IMR-90 (cell line): Measurements from ENCODE around the gene ERC2. TPM values are rescaled to one million over a fixed set of nuclear protein-coding genes. Genes with fewer than 3 reads are reported as not detected.

ENCODE experiments used
- ATAC-seq: fragments of 200-7000 bp; cut with Tn5 transposase; 2 replicates; pipeline ENCODE4 v1.9.1; 2020; ENCODE audit warnings: low read depth, mild to moderate bottlenecking, moderate library complexity
- BruUV-seq: library from RNA; stranded (reverse); fragments of 400-500 nt; replicated peaks from 2 replicates; lab custom pipeline; 2021; lab: Mats Ljungman, UMichigan
- CTCF ChIA-PET: fragments of 300-600 bp; formaldehyde crosslinking; extraction: SDS; loops from one replicate; lab custom pipeline; 2021; ENCODE audit warnings: antibody characterized with exemption; lab: Yijun Ruan, JAX
- POLR2A ChIA-PET: fragments of 300-600 bp; sonication (Branson Sonifier 250); formaldehyde crosslinking; loops from one replicate; lab custom pipeline; 2022; ENCODE audit warnings: antibody characterized with exemption; ENCODE audit not compliant: unreplicated experiment; lab: Charles Lee
- DNase-seq: peaks from one replicate; pipeline ENCODE4 v3.0.0; 2013
- H2AFZ ChIP-seq: replicated peaks from 2 replicates; pipeline ENCODE3; 2013; ENCODE audit warnings: low read length, mild to moderate bottlenecking; ENCODE audit not compliant: poor library complexity
- H2AK5ac ChIP-seq: 2 replicates; pipeline ENCODE4 v1.6.1; 2013; ENCODE audit warnings: low read depth, low read length, inconsistent platforms
- H2AK9ac ChIP-seq: replicated peaks from 2 replicates; pipeline ENCODE3; 2013; ENCODE audit warnings: mild to moderate bottlenecking, low read depth, low read length, moderate library complexity; ENCODE audit not compliant: poor library complexity
- H2BK120ac ChIP-seq: 2 replicates; pipeline ENCODE4 v1.6.1; 2013; ENCODE audit warnings: low read depth, low read length, inconsistent platforms
- H2BK15ac ChIP-seq: 3 replicates; pipeline ENCODE4 v1.6.1; 2013; ENCODE audit warnings: low read depth, low read length, inconsistent platforms
- H2BK20ac ChIP-seq: 2 replicates; pipeline ENCODE4 v1.6.1; 2013; ENCODE audit warnings: low read depth, mild to moderate bottlenecking, inconsistent platforms, low read length, moderate library complexity
- H2BK5ac ChIP-seq: 2 replicates; pipeline ENCODE4 v1.6.1; 2013; ENCODE audit warnings: mild to moderate bottlenecking, low read depth, low read length, inconsistent platforms; ENCODE audit not compliant: poor library complexity, severe bottlenecking
- H3K14ac ChIP-seq: replicated peaks from 2 replicates; pipeline ENCODE4 v1.6.1; 2013; ENCODE audit warnings: low read depth, low read length, inconsistent platforms
- H3K18ac ChIP-seq: 2 replicates; pipeline ENCODE4 v1.6.1; 2013; ENCODE audit warnings: low read depth, low read length, control low read depth
- H3K23ac ChIP-seq: 2 replicates; pipeline ENCODE4 v1.6.1; 2013; ENCODE audit warnings: low read depth, low read length, inconsistent platforms
- H3K27ac ChIP-seq: 2 replicates; pipeline ENCODE4 v1.5.1; 2013; ENCODE audit warnings: mild to moderate bottlenecking, control low read depth, low read length; ENCODE audit not compliant: insufficient read depth
- H3K27me3 ChIP-seq: 2 replicates; pipeline ENCODE4 v1.6.1; 2013; ENCODE audit warnings: low read length; ENCODE audit not compliant: control insufficient read depth, insufficient read depth
- H3K36me3 ChIP-seq: 2 replicates; pipeline ENCODE4 v1.6.1; 2013; ENCODE audit warnings: low read length, mixed read lengths; ENCODE audit not compliant: control insufficient read depth, insufficient read depth
- H3K4ac ChIP-seq: 2 replicates; pipeline ENCODE4 v1.6.1; 2013; ENCODE audit warnings: low read depth, low read length, inconsistent platforms
- H3K4me1 ChIP-seq: 2 replicates; pipeline ENCODE4 v1.6.1; 2013; ENCODE audit warnings: low read length, mixed read lengths; ENCODE audit not compliant: control insufficient read depth, insufficient read depth
- H3K4me2 ChIP-seq: 2 replicates; pipeline ENCODE4 v1.6.1; 2013; ENCODE audit warnings: low read depth, mild to moderate bottlenecking, control low read depth, low read length, moderate library complexity
- H3K4me3 ChIP-seq: 2 replicates; pipeline ENCODE4 v1.5.1; 2013; ENCODE audit warnings: low read depth, mild to moderate bottlenecking, control low read depth, low read length, moderate library complexity; ENCODE audit not compliant: insufficient read depth
- H3K56ac ChIP-seq: 2 replicates; pipeline ENCODE4 v1.6.1; 2013; ENCODE audit warnings: low read length, inconsistent platforms; ENCODE audit not compliant: insufficient read depth; ENCODE audit errors: extremely low read depth
- H3K79me1 ChIP-seq, 2 experiments: 2 replicates each; pipeline ENCODE4 v1.6.1; 2013; ENCODE audit warnings: low read length in 2 of 2, inconsistent platforms in 1 of 2, low read depth in 1 of 2
- H3K9ac ChIP-seq: 2 replicates; pipeline ENCODE4 v1.6.1; 2013; ENCODE audit warnings: low read depth, low read length, control low read depth
- H3K9me1 ChIP-seq: 2 replicates; pipeline ENCODE4 v1.6.1; 2013; ENCODE audit warnings: low read length, inconsistent platforms; ENCODE audit not compliant: insufficient read depth
- H3K9me3 ChIP-seq: 2 replicates; pipeline ENCODE4 v1.6.1; 2013; ENCODE audit warnings: low read length; ENCODE audit not compliant: control insufficient read depth, insufficient read depth
- H4K20me1 ChIP-seq: 2 replicates; pipeline ENCODE4 v1.6.1; 2013; ENCODE audit warnings: low read length, inconsistent platforms; ENCODE audit not compliant: insufficient read depth
- H4K5ac ChIP-seq: 2 replicates; pipeline ENCODE4 v1.6.1; 2013; ENCODE audit warnings: mild to moderate bottlenecking, low read depth, low read length, control low read depth
- H4K8ac ChIP-seq, 2 experiments: 2 replicates each; pipeline ENCODE4 v1.6.1; 2013; ENCODE audit warnings: low read depth in 2 of 2, low read length in 2 of 2, control low read depth in 1 of 2, inconsistent platforms in 1 of 2
- H4K91ac ChIP-seq: 2 replicates; pipeline ENCODE4 v1.6.1; 2013; ENCODE audit warnings: low read depth, low read length, inconsistent platforms; ENCODE audit not compliant: insufficient read depth
- USF2 ChIP-seq: fragments of 150-350 bp; IDR thresholded peaks from 2 replicates; pipeline ENCODE4 v1.6.1; 2017; ENCODE audit warnings: mild to moderate bottlenecking, antibody characterized with exemption, low read length, low read depth
- WGBS, 2 experiments: methylation state at CpG; one replicate each; pipeline versions ENCODE4 v1.1.5 to v1.1.7; 2013; ENCODE audit warnings: missing lambda C conversion rate in 2 of 2; ENCODE audit not compliant: insufficient read length in 1 of 2; ENCODE audit errors: extremely low coverage in 2 of 2; 5-methylcytosine and 5-hydroxymethylcytosine counted together
- dilution Hi-C: fragments of 300-500 bp; cut with HindIII; formaldehyde crosslinking; loops from one replicate; pipeline ENCODE4 v1.14.3; 2018; ENCODE audit warnings: low sequenced_read_pairs; ENCODE audit not compliant: unreplicated experiment
- in situ Hi-C: fragments of 300-500 bp; cut with MboI; formaldehyde crosslinking; loops from 3 replicates; pipeline ENCODE4 v1.14.3; 2019; ENCODE audit warnings: low sequenced_read_pairs, inconsistent platforms, mixed read lengths
- intact Hi-C: fragments of 100-400 bp; cut with micrococcal nuclease; formaldehyde crosslinking; loops from 2 replicates; pipeline ENCODE4 v1.10.0; 2022
- polyA plus RNA-seq, 3 experiments: library from polyadenylated mRNA; depleted of rRNA; stranded (reverse); fragments of >200 nt; gene quantifications; 2 replicates each; pipeline ENCODE4 v1.2.3, GENCODE V29; 2012; ENCODE audit warnings: low replicate concordance in 1 of 3
- total RNA-seq: library from RNA; depleted of rRNA; stranded (reverse); fragments of >200 nt; gene quantifications from 2 replicates; pipeline ENCODE4 v1.2.3, GENCODE V29; 2012

ERC2 gene
- total and polyA plus RNA-seq, 2 of the 4 experiments (the other 2 are of a cell fraction) = 0.17 to 0.18 TPM

DNA sequence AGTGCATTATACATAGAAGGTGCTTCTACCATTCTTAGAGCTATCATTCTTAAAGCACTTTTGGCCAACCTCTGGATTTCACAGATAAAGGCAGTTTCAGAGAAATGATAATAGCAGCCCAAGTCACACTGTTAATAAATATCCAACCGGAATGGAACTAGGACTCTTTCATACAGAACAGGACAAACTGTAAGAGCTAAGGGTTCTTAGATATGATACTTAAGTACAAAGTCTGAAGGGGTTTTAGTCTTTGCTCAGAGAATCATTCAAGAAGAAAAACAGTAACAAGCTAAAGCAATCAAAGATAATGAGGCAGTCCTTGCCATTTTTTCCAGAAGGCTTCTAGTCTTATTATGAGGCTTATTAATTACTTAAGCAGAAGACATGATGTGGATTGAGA is 239.0 kb downstream of the ERC2 start:
- Histone ChIP-seq H2BK5ac (no peak overlapping the region), H3K9ac (no peak overlapping the region), H3K56ac (no peak overlapping the region), H3K4me2 (no peak overlapping the region), H4K20me1 (no peaks in the 10 kb centered on the region), H3K4me1 (no peaks in the 10 kb centered on the region), H2AFZ (no peak overlapping the region), H3K9me1 (no peaks in the 10 kb centered on the region), H3K79me1 (no peaks in the 10 kb centered on the region), H3K4me3 (no peak overlapping the region), H2AK9ac (no peak overlapping the region), H2BK15ac (no peak overlapping the region), H3K27me3 (no peaks in the 10 kb centered on the region), H4K8ac (no peak overlapping the region), H3K27ac (no peak overlapping the region), H3K14ac (no peak overlapping the region), H3K23ac (no peak overlapping the region), H4K91ac (no peak overlapping the region), H3K18ac (no peak overlapping the region), H4K5ac (no peak overlapping the region), H3K36me3 (no peaks in the 10 kb centered on the region), H2BK20ac (no peak overlapping the region), H2AK5ac (no peak overlapping the region), H3K4ac (no peak overlapping the region), H2BK120ac (no peak overlapping the region), H3K9me3 (no peaks in the 10 kb centered on the region)
- ChIA-PET CTCF (no interaction called here), POLR2A (interaction anchor here (0.6 kb wide), 1 partner anchor 316 kb away, joined by 5 read pairs; no protein-coding TSS in a partner anchor)
- no peak for ATAC-seq
- WGBS, 2 experiments = no CpG with 5 or more reads among the region's 1 CpG
- DNase-seq = no peak
- BruUV-seq = no TSS peak
- in situ Hi-C loops (no loop called here), dilution Hi-C loops (no loop called here), intact Hi-C loops (no loop called here)
- TF ChIP-seq USF2 = no peak
